ENCODE results near the gene DAPK3.
"Not testable (repeated sequence)": the region's sequence is repeated elsewhere in the genome, so short reads cannot be mapped to it uniquely, and the experiment has no call there.

Gene DAPK3

DNA sequence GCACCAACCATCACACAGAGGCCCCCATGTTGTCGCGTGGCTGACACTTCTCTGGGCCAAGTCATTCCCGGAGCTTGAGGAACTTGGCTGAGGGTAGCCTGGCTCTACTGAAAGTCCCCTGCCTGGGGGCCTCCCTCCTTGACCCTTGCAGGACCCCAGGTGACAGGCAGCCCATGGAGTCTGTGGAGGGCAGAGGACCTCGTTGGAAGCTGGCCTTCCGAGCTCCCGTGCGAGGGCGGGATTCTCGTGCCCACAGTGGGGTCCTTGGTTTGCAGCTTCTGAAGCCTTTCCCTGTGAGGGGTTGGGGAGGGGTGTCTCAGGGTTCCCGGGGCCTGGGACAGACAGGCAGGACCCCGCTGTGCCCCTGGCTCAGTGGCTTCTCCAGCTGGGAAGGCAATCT is 21.6 kb downstream of the DAPK3 start:
- DNase-seq (ENCODE audit: low read depth, low spot score), result no peak
- in situ Hi-C loops (cut with HindIII; ENCODE audit: low sequenced_read_pairs), result no loop called here

DNA sequence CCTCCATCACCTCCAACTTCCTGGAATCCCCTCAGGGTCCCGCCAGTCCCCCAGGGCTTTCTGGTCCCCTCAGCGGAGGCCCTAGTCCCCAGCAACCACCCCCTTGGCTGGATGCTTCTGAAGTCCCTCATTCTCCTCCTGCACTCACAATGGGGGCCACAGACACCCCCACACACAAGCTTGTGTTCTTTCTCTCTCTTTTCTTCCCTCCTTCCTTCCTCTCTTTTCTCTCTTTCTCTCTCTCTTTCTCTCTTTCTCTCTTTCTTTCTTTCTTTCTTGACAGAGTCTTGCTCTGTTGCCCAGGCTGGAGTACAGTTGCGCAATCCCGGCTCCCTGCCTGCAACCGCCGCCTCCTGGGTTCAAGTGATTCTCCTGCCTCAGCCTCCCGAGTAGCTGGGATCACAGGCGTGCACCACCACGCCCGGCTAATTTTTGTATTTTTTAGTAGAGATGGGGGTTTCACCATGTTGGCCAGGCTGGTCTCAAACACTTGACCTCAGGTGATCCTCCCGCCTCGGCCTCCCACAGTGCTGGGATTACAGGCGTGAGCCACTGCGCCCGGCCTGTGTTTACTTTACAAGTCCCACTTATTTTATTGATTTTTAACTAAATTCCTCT is 23.5 kb downstream of the DAPK3 start:
- in situ Hi-C loops (cut with HindIII; ENCODE audit: low sequenced_read_pairs); H3K4me3 ChIP-seq (ENCODE audit: low read depth, low read length): not testable (repeated sequence)

More for the DNA sequence above, 21.6 kb downstream of the DAPK3 start:
- TF ChIP-seq, protein P1, sequence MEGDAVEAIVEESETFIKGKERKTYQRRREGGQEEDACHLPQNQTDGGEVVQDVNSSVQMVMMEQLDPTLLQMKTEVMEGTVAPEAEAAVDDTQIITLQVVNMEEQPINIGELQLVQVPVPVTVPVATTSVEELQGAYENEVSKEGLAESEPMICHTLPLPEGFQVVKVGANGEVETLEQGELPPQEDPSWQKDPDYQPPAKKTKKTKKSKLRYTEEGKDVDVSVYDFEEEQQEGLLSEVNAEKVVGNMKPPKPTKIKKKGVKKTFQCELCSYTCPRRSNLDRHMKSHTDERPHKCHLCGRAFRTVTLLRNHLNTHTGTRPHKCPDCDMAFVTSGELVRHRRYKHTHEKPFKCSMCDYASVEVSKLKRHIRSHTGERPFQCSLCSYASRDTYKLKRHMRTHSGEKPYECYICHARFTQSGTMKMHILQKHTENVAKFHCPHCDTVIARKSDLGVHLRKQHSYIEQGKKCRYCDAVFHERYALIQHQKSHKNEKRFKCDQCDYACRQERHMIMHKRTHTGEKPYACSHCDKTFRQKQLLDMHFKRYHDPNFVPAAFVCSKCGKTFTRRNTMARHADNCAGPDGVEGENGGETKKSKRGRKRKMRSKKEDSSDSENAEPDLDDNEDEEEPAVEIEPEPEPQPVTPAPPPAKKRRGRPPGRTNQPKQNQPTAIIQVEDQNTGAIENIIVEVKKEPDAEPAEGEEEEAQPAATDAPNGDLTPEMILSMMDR (IDR thresholded peaks at IDR 0.05; ENCODE audit: low read depth, low read length), result no peak
- no peak overlapping the region for H3K4me3 ChIP-seq (ENCODE audit: low read depth, low read length)

DNA sequence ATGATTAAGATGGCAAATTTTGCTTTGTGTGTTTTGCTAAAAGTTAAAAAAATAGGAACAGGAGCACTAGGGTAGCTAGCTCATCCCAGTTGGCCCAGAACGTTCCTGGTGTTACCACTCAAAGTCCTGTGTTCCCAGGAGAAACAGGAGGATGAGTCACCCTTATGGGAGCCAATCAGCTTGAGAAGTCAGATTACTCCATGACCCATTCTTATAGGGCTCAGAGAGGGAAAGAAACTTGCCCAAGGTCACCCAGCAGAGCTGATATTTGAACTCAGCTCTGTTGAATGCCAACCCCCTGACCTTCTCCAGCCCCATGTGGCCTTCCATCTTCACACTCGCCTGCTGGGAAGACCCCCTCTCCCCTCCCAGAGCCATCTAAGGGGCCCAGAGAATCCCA is 25.1 kb downstream of the DAPK3 start:
- TF ChIP-seq, protein P1 (IDR thresholded peaks at IDR 0.05; ENCODE audit: low read depth, low read length), result no peak
- in situ Hi-C loops (cut with HindIII; ENCODE audit: low sequenced_read_pairs), result no loop called here

More for the DNA sequence above, 23.5 kb downstream of the DAPK3 start:
- not testable (repeated sequence) for DNase-seq (ENCODE audit: low read depth, low spot score)

DNA sequence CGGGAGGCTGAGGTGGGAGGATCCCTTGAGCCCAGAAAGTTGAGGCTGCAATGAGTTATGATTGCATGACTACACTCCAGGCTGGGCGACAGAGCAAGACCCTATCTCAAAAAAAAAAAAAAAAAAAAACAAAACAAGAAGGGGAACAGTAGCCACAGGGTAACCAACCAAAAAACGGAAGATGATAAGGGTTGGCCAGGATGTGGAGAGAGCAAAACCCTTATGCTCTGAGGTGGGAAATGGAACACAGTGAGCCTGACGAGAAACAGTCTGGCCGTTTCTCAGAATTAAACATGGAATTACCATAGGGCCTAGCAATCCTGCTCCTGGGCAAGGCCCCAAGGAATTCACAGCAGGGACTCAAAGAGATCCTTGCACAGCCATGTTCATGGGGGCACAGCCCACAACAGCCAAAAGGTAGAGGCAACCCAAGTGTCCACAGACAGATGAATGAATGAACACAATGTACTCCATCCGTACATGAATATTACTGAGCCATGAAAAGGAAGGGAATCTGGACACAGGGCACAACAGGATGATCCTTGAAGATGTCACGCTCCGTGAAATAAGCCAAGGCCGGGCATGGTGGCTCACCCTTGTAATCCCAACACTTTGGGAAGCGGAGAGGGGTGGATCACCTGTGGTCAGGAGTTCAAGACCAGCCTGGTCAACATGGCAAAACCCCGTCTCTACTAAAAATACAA is 26.7 kb downstream of the DAPK3 start:
- no peak for DNase-seq (ENCODE audit: low read depth, low spot score)
- in situ Hi-C loops (cut with HindIII; ENCODE audit: low sequenced_read_pairs), result no loop called here
- no peak overlapping the region for H3K4me3 ChIP-seq (ENCODE audit: low read depth, low read length)
- TF ChIP-seq, protein P1 (IDR thresholded peaks at IDR 0.05; ENCODE audit: low read depth, low read length), result no peak

More for the DNA sequence above, 25.1 kb downstream of the DAPK3 start:
- H3K4me3 ChIP-seq (ENCODE audit: low read depth, low read length), result no peak overlapping the region
- DNase-seq (ENCODE audit: low read depth, low spot score), result no peak

DNA sequence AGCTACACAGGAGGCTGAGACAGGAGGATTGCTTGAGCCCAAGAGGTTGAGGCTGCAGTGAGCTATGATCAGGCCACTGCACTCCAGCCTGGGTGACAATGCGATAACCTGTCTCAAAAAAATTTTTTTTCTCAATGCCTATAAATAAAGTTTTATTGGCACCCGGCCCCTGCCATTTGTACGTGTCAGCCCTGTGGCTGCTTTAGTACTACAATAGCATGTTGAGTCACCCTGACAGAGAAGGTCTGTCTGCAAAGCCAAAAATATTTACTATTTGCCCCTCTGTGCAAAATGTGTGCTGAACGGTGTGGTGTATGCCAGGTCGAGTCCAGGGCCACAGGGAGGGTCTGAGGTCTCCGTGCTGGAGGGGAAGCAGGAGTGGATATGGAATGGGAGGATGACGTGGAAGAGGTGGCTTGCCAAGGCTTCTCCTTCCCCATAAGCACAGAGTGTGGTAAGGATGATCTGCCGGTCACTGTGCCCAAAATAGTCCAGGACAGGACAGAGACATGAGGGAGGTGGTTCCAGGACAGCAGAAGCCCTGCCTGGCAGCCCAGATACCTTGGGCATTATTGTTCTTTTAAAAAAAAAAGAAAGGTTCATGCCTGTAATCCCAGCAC is 28.0 kb downstream of the DAPK3 start:
- in situ Hi-C loops (cut with HindIII; ENCODE audit: low sequenced_read_pairs), result no loop called here
- TF ChIP-seq, protein P1 (IDR thresholded peaks at IDR 0.05; ENCODE audit: low read depth, low read length), result no peak
- no peak overlapping the region for H3K4me3 ChIP-seq (ENCODE audit: low read depth, low read length)
- no peak for DNase-seq (ENCODE audit: low read depth, low spot score)

DNA sequence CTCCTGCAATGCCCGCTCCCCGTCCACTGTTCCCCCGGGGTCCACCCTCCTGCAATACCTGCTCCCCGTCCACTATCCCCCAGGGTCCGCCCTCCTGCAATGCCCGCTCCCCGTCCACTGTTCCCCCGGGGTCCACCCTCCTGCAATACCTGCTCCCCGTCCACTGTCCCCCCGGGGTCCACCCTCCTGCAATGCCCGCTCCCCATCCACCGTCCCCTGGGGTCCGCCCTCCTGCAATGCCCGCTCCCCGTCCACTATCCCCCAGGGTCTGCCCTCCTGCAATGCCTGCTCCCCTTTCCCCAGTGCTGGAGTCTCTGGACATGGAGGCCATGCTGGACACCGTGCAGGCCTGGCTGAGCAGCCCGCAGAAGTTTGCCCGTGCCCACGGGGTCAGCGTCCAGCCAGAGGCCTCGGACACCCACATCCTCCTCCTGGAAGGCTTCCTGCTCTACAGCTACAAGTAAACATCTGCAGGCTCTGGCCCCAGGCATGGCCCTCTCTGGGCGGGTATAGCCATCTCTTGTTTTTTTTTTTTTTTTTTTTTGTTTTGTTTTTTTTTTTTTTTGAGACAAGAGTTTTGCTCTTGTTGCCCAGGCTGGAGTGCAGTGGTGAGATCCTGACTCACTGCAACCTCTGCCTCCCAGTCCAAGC is 32.5 kb downstream of the DAPK3 start:
- DNase-seq (ENCODE audit: low read depth, low spot score); H3K4me3 ChIP-seq (ENCODE audit: low read depth, low read length); in situ Hi-C loops (cut with HindIII; ENCODE audit: low sequenced_read_pairs): not testable (repeated sequence)

DNA sequence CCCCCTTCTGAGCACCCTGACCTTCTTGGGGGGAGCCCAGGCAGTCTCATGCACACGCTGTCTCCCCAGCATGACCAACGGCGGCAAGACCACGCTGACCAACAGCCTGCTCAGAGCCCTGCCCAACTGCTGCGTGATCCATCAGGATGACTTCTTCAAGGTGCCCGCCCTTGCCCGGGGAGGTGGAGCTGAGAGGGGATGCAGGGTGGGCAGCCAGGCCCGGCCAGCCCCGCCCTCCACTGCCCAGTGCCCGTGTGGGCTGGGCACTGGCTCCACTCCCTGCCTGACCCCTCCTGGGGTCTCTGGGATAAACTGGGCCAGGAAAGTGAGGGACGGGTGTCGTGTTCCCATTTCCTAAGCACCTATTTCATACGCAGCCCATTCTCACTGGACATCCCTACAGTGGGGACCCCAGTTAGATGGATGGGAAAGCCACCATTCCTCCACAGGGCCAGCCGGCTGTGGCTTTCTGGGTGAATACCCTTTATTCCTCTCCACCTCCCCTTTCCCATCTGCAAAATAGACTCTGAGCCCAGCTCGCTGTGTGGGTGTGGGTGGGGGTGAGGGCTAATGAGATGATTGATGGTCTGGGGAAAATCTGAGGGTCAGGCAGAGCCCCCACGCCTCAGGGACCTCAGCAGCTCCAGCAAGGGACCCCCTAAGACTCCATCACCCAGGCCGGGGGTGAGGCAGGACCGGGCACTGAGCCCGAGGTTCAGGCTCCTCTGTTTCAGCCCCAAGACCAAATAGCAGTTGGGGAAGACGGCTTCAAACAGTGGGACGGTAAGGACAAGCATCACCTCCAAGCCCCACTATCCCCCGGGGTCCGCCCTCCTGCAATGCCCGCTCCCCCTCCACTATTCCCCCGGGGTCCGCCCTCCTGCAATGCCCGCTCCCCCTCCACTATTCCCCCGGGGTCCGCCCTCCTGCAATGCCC is 34.1 kb downstream of the DAPK3 start:
- in situ Hi-C loops (cut with HindIII; ENCODE audit: low sequenced_read_pairs), result no loop called here

More for the DNA sequence above, 34.1 kb downstream of the DAPK3 start:
- TF ChIP-seq, protein P1 (IDR thresholded peaks at IDR 0.05; ENCODE audit: low read depth, low read length), result no peak
- no peak for DNase-seq (ENCODE audit: low read depth, low spot score)
- H3K4me3 ChIP-seq (ENCODE audit: low read depth, low read length), result no peak overlapping the region
